C4-2B (cell line): ENCODE results near the gene NXPH2.

Experiments used
- H3K27ac ChIP-seq: fragments of 450-650 bp; 2 replicates; pipeline ENCODE4 v1.5.1; 2017
- ZFX ChIP-seq: fragments of 450-650 bp; IDR thresholded peaks from 2 replicates; pipeline ENCODE4 v1.6.1; 2017
- TF ChIP-seq, protein P1 (sequence below): fragments of 450-650 bp; conservative IDR thresholded peaks from 2 replicates; pipeline ENCODE4 v1.5.1; 2017; ENCODE audit warnings: mild to moderate bottlenecking

Gene NXPH2

GRCh38 chr2:138691667-138692066, 88.5 kb downstream of the NXPH2 start:
- no peak overlapping the region for H3K27ac ChIP-seq
- TF ChIP-seq, protein P1, sequence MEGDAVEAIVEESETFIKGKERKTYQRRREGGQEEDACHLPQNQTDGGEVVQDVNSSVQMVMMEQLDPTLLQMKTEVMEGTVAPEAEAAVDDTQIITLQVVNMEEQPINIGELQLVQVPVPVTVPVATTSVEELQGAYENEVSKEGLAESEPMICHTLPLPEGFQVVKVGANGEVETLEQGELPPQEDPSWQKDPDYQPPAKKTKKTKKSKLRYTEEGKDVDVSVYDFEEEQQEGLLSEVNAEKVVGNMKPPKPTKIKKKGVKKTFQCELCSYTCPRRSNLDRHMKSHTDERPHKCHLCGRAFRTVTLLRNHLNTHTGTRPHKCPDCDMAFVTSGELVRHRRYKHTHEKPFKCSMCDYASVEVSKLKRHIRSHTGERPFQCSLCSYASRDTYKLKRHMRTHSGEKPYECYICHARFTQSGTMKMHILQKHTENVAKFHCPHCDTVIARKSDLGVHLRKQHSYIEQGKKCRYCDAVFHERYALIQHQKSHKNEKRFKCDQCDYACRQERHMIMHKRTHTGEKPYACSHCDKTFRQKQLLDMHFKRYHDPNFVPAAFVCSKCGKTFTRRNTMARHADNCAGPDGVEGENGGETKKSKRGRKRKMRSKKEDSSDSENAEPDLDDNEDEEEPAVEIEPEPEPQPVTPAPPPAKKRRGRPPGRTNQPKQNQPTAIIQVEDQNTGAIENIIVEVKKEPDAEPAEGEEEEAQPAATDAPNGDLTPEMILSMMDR, result no peak
- TF ChIP-seq ZFX, result no peak

DNA sequence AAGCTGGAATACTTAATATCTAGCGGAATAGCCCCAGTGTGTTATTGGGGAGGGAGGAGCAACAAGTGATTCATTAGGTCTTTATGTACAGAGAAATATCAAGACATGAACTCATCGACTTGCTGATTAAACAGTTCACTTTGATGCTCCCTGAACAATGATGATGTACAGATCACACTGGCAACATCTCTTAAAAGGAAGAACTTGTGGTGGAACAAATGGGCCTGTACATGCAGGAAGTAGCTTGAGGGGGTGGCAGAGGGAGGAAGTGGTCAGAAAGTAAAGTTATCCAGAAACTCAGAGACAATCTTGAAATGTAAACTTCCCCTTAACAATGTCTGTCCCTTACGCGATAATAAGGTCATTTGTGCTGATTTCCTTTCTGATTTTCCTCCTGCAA, 90.5 kb downstream of the NXPH2 start:
- no peak overlapping the region for H3K27ac ChIP-seq
- TF ChIP-seq, protein P1, result no peak
- no peak for TF ChIP-seq ZFX

DNA sequence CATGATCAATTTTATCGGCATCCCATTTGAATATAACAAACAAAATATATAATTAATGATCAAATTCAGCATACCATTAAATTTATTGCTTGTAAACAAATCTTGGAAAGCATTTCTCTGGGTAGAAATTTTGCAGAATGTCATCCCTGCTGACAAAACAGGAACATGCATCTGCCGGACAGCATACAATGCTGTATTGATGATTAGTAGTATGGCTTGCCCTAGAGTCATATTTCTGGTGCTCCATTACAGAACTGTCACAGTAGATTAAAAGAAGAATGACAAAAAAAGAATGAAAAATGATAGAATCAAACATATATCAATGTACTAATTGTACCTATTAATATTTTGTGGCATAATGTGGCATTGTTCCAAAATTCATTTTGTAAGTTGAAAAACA, 98.0 kb downstream of the NXPH2 start:
- H3K27ac ChIP-seq, result no peak overlapping the region
- no peak for TF ChIP-seq ZFX
- TF ChIP-seq, protein P1, result no peak

- no peak overlapping the region for H3K27ac ChIP-seq
- TF ChIP-seq ZFX, result no peak
- TF ChIP-seq, protein P1, result no peak
Observed at GRCh38 chr2:138677221-138677620, 103.0 kb downstream of the NXPH2 start.

DNA sequence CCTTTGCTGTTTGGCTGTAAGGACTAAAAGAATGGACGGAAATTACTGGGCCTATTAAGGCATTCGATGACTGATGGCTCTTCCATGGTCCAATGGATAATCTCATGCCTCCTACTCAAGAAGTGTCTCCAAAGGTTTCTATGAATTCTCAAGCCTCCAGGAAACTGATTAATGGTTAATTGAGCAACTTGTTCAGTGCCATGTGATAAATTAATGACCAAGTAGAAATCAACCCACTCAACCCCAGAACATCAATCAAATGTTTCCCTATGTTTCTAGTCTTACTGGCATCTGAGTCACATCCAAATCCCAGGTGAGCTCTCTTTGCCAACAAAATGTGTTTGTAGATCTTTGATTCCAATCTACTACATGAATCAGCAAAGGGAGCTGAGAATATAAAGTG, 103.6 kb downstream of the NXPH2 start:
- TF ChIP-seq, protein P1, result no peak
- no peak for TF ChIP-seq ZFX
- H3K27ac ChIP-seq, result no peak overlapping the region

DNA sequence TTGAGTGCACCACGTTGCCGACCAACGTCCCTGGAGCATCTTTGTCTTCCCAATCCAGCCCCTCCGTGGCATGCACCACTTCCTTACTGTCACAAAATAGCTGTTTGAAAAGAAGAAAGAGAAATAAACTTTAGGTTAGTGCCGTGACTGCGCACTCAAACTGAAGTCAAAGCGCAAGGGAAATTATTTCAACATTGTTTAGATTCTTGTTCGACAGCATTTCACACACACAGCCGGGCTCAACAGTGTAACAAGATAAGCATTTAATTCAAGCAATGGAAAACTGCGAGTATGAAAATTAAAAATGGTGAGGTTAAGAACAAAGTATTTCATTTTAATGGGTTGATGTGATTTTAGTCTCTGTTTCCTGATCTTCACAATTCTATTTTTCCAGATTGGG, 108.6 kb downstream of the NXPH2 start:
- H3K27ac ChIP-seq, result no peak overlapping the region
- TF ChIP-seq ZFX, result no peak
- TF ChIP-seq, protein P1, result no peak

DNA sequence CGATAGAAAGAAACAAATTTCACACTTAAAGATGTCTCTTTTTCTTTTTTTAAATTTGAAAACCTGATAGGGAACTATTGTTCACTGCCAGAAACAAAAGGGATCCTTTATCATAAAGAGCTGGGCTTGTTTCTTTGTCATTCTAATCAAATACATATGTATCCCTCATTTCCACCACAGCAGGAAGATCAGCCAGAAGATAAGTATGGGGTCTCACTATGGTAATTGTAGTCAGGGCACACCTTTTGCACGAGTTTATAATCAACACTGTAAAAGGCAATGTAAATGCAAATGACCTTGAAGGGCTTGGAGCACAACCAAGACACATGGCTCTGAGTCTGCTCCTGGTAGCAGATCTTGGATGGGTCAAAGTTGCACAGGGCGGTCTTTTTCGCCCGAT, 109.5 kb downstream of the NXPH2 start:
- TF ChIP-seq ZFX, result no peak
- TF ChIP-seq, protein P1, result no peak
- no peak overlapping the region for H3K27ac ChIP-seq
